GM19025 (cell line): ENCODE measurements around the gene OR5T2.
"Not testable (repeated sequence)": the region's sequence is repeated elsewhere in the genome, so short reads cannot be mapped to it uniquely, and the experiment has no call there.

Experiments used
- ATAC-seq: cut with Tn5 transposase; IDR thresholded peaks from one replicate; pipeline ENCODE4 v1.9.1; 2021; ENCODE audit warnings: mild to moderate bottlenecking, low read depth, moderate library complexity; ENCODE audit not compliant: unreplicated experiment

The OR5T2 gene

DNA sequence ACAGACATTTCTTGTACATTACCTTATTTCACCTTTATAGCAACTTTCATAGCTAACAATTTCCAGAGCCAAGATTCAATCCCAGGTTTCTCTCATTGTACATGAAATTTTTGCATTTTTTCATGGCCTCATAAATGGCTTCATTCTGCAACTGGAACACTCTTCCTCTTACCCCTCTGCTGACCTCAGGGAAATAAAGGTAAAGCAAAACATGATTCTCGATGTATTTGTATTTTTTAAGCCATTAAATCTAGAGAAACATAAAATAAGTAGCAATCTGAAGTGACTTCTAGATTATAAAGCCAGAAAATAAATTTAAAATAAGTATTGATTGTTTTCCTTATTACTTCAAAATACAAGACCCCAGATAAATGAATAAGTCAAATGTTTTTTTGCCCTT lies at the start of gene OR5T2:
OR5T2 (minus strand) TSS at position 101 of the 400 bp plus-strand sequence. CDS start 1,193 bp downstream, outside the sequence.
- no peak for ATAC-seq

DNA sequence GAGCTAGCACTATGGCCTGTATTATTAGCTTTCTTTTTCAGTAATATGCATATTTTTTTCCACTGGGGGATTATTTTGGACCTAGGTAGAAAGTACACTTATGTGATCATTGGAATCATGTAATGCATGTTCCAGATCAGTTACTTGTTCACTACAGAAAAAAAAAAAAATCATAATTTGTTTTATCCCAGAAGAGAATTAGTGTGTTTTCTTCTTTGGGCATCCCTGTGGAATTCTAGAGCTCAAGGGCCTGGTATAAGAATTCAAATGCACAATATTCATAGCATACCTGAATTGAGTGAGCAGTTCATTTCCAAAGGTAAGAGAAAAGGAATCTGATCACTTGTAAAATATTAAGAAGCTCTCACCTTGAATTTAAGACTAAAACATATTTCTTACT lies 39.8 kb upstream of the OR5T2 start, which contains the start of gene OR5T1:
OR5T1 (plus strand) TSS at position 301 of the 400 bp plus-strand sequence. CDS start 1,485 bp downstream, outside the sequence.
- no peak for ATAC-seq

DNA sequence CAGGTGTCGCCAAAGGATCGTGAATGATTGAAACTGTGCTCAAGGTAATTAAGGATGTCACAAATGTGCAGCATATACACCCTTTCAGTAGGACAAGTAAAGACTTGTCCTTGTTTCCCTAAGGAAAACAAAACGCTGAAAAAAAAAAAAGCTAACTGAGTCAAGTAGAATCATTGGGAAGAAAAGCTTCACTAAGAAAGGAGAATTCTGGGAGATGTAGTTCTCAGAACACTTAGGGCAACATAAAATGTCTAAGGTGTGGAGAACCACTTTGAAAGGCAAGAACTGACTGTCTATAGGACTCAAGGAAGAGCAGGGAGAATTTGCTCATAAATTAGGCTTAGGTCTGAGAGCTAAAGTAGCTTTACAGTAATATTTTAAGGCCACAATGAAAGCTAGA lies 37.0 kb upstream of the OR5T2 start:
- no peak for ATAC-seq

DNA sequence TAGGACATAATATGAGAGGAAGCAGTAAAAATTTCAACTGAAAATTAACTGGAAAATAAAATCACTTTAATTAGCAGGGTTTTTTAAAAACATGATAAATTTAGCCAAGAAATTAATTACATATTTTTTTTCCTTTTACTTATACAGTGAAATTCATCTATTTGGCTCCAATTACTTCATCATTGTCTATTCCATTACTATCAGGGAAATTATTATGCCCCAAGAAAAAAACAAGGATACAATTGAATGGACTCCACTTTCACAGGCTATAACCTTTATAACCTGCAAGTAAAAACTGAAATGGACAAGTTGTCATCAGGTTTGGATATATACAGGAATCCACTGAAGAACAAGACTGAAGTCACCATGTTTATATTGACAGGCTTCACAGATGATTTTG lies 17.9 kb upstream of the OR5T2 start, which contains the start of gene OR5T3:
OR5T3 (plus strand) TSS at position 301 of the 400 bp plus-strand sequence; CDS start at position 301, 0 bp downstream.
- ATAC-seq: no peak

DNA sequence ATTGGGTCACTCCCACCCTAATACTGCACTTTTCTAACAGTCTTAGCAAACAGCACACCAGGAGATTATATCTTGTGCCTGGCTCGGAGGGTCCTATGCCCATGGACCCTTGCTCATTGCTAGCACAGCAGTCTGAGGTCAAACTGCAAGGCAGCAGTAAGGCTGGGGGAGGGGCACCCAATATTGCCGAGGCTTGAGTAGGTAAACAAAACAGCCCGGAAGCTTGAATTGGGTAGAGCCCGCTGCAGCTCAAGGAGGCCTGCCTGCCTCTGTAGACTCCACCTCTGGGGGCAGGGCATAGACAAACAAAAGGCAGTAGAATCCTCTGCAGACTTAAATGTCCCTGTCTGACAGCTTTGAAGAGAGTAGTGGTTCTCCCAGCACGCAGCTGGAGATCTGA lies 14.3 kb downstream of the OR5T2 start:
- ATAC-seq: not testable (repeated sequence)

DNA sequence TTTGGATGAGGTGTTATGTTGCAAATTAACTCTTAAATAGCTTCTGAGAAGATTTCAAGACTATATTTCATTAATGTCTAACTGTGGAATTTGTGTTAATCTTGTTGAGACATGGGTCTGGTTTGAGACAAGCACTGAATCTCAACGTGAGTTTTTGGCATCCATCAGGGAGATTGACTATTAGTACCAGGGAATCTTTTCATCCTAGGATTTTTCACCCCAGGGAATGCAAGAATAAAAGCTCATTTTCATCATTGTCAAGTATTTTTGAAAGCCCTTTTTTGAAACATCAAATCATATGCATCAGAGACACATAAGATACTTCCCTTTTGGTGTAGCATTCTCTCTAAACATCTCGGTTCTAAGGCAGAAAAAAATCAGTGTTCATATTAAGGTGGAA lies 19.5 kb downstream of the OR5T2 start:
- ATAC-seq: no peak

DNA sequence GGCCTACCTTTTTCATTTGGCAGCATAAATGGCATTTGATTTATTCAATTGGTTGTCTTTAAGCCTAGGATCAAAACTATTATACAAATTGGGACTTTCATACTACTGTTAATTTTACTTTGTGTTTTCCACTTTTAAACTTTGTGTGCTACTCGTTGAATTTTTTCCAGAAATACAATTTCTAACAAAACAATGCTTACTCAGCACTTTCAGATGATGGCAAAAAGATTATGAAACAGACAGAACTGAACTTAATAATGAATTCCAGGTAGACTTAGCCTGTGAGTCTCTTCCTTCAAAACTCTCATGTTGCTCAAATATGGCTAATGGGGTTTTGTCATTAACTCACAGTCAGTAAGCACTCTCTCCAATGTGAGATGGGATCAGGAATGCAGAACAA lies 26.3 kb downstream of the OR5T2 start:
- ATAC-seq: no peak

DNA sequence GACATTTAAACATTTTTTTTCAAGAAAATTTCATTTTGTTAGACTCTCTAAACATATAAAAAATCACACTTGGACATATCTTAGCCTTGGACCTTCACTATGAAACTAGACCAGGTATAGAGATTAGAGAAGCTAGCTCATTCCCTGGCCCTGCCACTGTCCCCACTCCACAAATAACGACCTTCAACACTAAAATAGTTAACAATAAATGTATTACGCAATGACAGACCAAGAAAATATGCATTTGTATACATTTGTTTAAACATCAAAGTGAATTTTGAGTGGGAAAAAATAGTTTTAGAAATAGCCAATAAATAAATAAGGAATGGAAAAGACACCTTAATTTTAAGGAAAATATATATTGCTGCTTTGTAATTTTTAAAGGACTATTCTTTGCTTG lies 36.7 kb downstream of the OR5T2 start:
- ATAC-seq: no peak

DNA sequence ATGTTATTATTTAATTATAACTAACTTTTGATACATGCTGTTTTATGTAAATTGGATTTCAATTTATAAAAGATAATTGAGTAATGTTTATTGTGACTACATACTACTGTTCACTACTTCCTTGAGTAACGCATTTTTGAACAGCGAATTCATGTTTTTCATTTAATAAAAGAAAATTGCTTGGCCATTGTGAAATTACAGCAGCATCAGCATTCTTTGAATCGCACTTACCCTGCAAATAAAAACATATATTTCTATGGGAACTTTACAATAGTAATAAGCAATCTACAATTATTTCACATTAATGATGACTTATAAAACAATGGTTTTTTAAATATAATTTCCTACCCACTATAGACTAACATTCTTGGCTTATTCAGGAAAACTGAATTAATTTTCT lies 37.4 kb downstream of the OR5T2 start:
- ATAC-seq: no peak

DNA sequence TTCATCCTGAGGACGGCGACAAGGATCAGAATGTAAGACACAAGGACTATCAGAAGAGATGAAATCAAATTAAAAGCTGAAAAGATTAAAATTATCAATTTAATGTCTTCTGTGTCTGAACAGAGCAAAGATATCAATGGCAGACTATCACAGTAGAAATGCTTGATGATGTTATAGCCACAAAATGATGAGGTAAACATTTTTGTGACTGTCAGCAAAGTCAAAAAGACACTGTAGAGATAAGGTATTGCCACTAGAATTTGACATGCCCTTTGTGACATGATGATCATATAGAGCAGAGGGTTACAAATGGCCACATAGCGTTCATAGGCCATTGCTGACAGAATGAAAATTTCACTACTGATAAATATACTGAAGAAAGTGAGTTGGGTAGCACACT lies 45.5 kb downstream of the OR5T2 start:
- ATAC-seq: no peak

DNA sequence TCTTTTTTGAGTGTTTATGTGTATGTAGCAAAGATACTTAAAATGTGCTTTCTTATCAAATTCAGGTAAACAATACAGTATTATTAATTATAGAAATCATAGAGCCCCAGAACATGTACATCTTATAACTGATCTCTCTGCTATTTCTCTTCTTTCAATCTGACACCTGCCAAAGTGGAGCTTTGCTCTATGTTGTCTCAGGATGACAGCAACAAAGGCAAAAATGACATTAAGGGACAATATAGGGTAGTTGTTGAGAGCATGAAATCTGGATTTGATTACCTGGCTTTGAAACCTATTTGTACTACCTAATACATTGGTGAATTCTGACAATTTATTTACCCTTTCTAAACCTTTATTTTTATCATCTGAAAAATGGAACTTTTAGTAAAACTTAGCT lies 50.6 kb downstream of the OR5T2 start:
- no peak for ATAC-seq
